Measurements from ENCODE around the gene FBXL2. TPM values are rescaled to one million over a fixed set of nuclear protein-coding genes. Genes with fewer than 3 reads are reported as not detected.

Gene FBXL2
- total RNA-seq, 4 donors from 2014 or later, result 0.24 to 1.9 (median 0.82) TPM; not detected in 1

DNA sequence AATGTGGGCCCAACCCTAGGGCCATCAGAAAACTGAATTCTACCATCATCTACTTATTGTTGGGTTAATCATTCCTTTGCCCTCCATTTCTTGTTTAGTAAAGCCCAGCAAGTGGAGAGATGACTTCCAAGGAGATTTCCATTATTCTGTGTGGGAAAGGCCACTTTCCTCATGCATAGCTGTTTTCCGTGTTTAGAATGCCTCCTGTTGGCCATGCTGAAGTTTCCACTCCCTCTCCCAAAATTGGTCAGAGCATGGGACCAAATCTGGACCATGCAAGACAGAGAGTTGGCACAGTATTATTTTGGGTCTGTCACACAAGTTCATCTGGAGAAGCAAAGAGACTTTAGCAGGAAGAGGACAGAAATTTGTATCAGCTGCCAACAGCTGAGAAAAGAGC lies 43.4 kb upstream of the FBXL2 start:
- Histone ChIP-seq H3K9me3 (no peaks in the 10 kb centered on the region), H3K27ac (no peak overlapping the region), H3K4me3 (no peak overlapping the region), H3K4me1 (no peaks in the 10 kb centered on the region), H3K27me3 (no peaks in the 10 kb centered on the region), H3K36me3 (no peaks in the 10 kb centered on the region)
- no peak for ATAC-seq
- TF ChIP-seq, protein P1, sequence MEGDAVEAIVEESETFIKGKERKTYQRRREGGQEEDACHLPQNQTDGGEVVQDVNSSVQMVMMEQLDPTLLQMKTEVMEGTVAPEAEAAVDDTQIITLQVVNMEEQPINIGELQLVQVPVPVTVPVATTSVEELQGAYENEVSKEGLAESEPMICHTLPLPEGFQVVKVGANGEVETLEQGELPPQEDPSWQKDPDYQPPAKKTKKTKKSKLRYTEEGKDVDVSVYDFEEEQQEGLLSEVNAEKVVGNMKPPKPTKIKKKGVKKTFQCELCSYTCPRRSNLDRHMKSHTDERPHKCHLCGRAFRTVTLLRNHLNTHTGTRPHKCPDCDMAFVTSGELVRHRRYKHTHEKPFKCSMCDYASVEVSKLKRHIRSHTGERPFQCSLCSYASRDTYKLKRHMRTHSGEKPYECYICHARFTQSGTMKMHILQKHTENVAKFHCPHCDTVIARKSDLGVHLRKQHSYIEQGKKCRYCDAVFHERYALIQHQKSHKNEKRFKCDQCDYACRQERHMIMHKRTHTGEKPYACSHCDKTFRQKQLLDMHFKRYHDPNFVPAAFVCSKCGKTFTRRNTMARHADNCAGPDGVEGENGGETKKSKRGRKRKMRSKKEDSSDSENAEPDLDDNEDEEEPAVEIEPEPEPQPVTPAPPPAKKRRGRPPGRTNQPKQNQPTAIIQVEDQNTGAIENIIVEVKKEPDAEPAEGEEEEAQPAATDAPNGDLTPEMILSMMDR (IDR thresholded peaks at IDR 0.05 in 4 of 5, conservative IDR thresholded peaks at IDR 0.05 in 1 of 5), result no peak
- no peak for TF ChIP-seq POLR2A (IDR thresholded peaks at IDR 0.05)
- intact Hi-C loops (cut with DNase I; ENCODE audit: low total_unique reads), result no loop called here
- DNase-seq, result no peak
- in situ Hi-C loops (cut with MboI; ENCODE audit: low sequenced_read_pairs in 4 of 4), result no loop called here

- intact Hi-C loops (cut with DNase I; ENCODE audit: low total_unique reads) (no loop called here), in situ Hi-C loops (cut with MboI; ENCODE audit: low sequenced_read_pairs in 4 of 4) (no loop called here)
- no peaks in the 10 kb centered on the region for H3K36me3 ChIP-seq
- no peaks in the 10 kb centered on the region for H3K27me3 ChIP-seq
- no peak for TF ChIP-seq POLR2A (IDR thresholded peaks at IDR 0.05)
- TF ChIP-seq, protein P1 (IDR thresholded peaks at IDR 0.05 in 4 of 5, conservative IDR thresholded peaks at IDR 0.05 in 1 of 5), result no peak
- no peak for DNase-seq
- no peaks in the 10 kb centered on the region for H3K4me1 ChIP-seq
- no peak overlapping the region for H3K27ac ChIP-seq
- no peak overlapping the region for H3K4me3 ChIP-seq
- no peak for ATAC-seq
- H3K9me3 ChIP-seq, result no peaks in the 10 kb centered on the region
These were observed 41.2 kb upstream of the FBXL2 start for GRCh38 chr3:33236005-33236404.

DNA sequence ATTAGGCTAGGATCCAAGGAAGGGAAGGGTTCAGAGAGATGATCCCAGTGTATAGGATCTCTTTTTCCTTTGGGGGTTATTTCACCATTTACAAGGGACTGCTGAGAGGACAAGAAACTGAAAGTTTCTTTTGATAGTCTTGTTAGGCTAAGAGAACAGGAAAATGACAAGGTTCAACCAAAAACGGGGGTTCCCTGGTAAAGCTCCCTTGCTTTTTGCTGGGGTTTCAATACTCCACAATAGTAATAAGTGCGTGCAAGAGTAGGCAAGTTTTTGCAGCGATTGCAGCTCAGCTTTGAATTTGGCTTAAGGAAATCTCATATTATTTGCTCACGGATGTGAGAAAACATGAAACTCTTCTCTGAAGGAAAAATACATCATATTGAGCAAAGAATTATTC lies 39.8 kb upstream of the FBXL2 start:
- no peak for ATAC-seq
- H3K4me1 ChIP-seq, result no peaks in the 10 kb centered on the region
- no peaks in the 10 kb centered on the region for H3K27me3 ChIP-seq
- intact Hi-C loops (cut with DNase I; ENCODE audit: low total_unique reads) (no loop called here), in situ Hi-C loops (cut with MboI; ENCODE audit: low sequenced_read_pairs in 4 of 4) (no loop called here)
- no peak overlapping the region for H3K4me3 ChIP-seq
- no peaks in the 10 kb centered on the region for H3K36me3 ChIP-seq
- H3K27ac ChIP-seq, result no peak overlapping the region
- no peak for DNase-seq
- H3K9me3 ChIP-seq, result no peaks in the 10 kb centered on the region
- no peak for TF ChIP-seq POLR2A (IDR thresholded peaks at IDR 0.05)
- TF ChIP-seq, protein P1 (IDR thresholded peaks at IDR 0.05 in 4 of 5, conservative IDR thresholded peaks at IDR 0.05 in 1 of 5), result no peak

GRCh38 chr3:33238923-33239322 lies 38.3 kb upstream of the FBXL2 start:
- ATAC-seq (no peak), DNase-seq (no peak)
- Histone ChIP-seq H3K36me3 (no peaks in the 10 kb centered on the region), H3K9me3 (no peaks in the 10 kb centered on the region), H3K4me1 (no peaks in the 10 kb centered on the region), H3K4me3 (no peak overlapping the region), H3K27ac (no peak overlapping the region), H3K27me3 (no peaks in the 10 kb centered on the region)
- in situ Hi-C loops (cut with MboI; ENCODE audit: low sequenced_read_pairs in 4 of 4), result no loop called here
- TF ChIP-seq POLR2A (IDR thresholded peaks at IDR 0.05), result no peak
- TF ChIP-seq, protein P1 (IDR thresholded peaks at IDR 0.05 in 4 of 5, conservative IDR thresholded peaks at IDR 0.05 in 1 of 5), result no peak
- intact Hi-C loops (cut with DNase I; ENCODE audit: low total_unique reads), result no loop called here

- in situ Hi-C loops (cut with MboI; ENCODE audit: low sequenced_read_pairs in 4 of 4), result no loop called here
- Histone ChIP-seq H3K27ac (no peak overlapping the region), H3K9me3 (no peaks in the 10 kb centered on the region), H3K27me3 (no peaks in the 10 kb centered on the region), H3K4me3 (no peak overlapping the region), H3K36me3 (no peaks in the 10 kb centered on the region), H3K4me1 (no peaks in the 10 kb centered on the region)
- intact Hi-C loops (cut with DNase I; ENCODE audit: low total_unique reads), result no loop called here
- DNase-seq (no peak), ATAC-seq (no peak)
- TF ChIP-seq, protein P1 (IDR thresholded peaks at IDR 0.05 in 4 of 5, conservative IDR thresholded peaks at IDR 0.05 in 1 of 5), result no peak
These were observed 37.0 kb upstream of the FBXL2 start for GRCh38 chr3:33240261-33240660.
